ENCODE data around the gene RALGPS1. TPM values are rescaled to one million over a fixed set of nuclear protein-coding genes. Genes with fewer than 3 reads are reported as not detected.

Gene RALGPS1
- total and polyA plus RNA-seq, 2 of the 8 experiments (the other 6 are each of a cell fraction or from before 2014, with no cell fraction given) = 20.0 to 23.5 TPM

DNA sequence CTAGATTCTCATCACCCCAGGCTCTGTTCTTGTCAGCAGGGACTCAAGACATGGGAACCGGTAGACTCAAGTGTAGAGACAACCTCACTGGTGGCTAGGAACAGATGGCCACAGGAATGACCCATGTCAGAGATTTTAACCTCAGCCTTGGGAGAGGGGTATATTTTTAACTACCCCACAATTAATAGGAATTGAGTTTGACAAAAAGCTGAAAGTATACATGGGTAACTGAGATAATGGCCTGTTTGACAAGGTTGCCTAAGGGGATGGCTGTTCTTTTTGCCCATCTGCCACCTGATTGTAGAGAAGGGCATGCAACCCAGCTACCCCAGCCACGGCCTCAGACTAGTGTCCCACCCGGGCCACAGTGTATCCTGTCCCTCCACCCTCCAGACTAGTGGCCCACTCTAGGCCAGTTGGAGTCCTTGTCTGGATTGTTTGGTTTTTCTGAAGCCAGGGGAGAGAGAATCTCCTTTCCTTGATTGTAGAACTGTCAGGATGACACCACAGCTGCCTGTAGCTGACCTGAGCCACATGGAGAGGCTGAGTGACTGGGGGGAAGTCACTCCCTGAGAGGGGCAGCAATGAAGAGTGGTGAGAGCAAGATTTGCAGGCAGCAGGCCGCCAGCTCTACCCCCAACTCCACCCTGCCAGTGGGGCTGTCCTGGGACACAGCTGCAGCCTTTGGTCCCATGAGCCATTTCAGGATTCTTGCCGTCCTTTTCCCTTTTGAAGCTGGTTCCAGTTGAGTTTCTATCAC, 222.5 kb downstream of the RALGPS1 start (continued):
- TF ChIP-seq EZH2 (IDR thresholded peaks at IDR 0.05; ENCODE audit: low read depth, low read length, severe bottlenecking) = no peak
- TF ChIP-seq PHF8 (conservative IDR thresholded peaks at IDR 0.05; ENCODE audit: low read depth, low read length) = no peak

Data from H1 (cell line).